IPS-NIHi7 (cell line): ENCODE measurements around the gene PLET1.
A peak's percentile ranks its signal among the peaks of the same experiment; 100 is the strongest.

Experiments
- DNase-seq: peaks from one replicate; pipeline ENCODE4 v3.0.0; 2012; ENCODE audit warnings: mixed read lengths; ENCODE audit errors: extremely low spot score

Gene PLET1

DNA sequence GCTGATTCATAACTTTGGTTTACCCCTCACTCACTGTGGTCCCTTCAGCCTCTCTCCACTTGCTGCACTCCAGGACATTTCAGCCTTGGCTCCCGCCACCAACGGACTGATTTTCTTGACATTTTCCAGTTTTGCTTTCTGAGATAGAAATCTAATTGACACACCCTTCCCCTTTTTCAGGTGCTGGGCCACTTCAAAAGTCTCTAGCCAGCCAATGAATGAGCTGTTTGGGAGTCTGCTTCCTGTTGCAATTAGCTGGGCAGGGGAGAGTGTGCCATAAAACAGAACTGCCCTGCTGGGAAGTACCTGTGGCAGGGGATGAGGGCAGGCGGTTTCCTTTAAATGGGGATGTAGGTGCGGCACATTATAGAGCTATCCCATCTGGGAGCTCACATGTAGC is 21.1 kb upstream of the PLET1 start:
- no peak for DNase-seq

DNA sequence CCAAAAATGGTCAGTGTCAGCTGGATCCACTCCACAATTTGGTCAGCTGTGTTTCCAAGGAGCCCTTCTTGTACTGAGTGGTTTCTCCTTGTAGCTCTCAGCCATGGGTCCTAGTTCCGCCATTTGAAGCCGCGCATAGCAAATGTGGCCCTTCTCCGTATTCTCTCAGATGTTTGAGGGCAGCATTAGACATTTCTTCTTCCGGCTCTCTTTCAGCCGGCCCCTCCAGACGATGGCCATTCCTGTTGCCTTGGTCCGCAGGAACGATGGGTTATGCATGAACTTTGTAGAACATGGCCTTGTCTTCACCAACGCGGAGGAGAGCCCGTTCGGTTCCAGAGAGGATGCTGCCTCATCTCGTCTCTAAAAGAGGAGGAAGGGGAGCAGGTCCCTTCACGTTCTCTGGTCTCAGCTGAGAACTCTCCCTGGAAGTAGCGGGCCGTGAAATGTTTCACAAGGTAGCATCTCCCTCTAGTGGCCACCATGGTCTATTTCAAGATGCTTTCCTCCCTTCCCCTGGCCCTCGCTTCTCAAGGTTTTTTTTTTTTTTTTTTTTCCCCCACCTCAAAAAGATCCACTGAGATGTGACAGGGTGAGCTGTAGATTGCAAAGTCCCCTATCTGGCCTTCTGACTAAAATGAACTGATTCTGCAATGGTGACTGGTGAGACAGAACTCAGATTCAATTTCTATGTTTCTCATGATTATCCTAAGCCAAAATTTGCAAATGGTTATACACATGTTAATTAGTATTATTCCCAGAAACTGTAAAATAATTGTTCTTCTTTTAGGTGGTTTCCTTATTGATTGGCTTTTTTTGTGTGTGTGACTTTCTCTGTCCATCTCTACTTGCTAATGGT is 19.8 kb upstream of the PLET1 start:
- DNase-seq: peak; percentile 82

DNA sequence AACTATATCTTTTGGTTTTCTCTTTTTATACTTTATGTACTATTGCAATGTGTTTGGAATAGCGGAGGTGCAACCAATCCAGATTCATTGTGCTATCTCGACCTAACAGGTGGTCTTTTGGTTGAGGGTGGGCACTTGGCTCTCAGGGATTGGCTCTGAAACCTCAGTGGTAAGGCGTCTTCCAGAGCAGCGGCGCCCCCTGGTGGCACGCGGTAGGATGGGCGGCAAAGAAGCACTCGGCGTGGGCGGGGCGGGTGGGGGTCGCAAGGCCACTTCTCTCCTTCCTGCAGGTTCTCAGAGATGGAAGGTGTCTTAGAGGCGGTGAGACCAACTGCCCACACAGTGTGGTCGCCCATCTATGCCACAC is 19.2 kb upstream of the PLET1 start:
- peak; percentile 81 for DNase-seq

DNA sequence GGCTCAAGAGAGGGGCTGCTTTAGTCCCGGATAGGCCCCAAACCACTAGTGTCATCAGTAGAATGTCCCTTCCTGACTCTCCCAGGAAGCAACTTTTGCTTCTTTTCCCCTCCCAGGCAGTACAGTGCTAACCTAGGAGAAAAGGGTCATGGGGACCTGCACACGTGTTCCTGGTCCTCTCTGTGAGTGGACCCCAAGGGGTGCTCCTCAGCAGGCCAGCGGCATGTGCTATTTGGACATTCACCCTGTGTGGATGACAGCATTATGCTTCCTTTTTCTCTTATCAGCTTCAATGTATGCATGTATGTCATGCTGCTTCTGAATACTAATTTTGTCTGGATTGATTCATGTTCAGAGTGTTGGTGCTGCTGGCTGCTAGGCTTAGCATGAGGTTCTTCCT is 18.1 kb upstream of the PLET1 start:
- no peak for DNase-seq

DNA sequence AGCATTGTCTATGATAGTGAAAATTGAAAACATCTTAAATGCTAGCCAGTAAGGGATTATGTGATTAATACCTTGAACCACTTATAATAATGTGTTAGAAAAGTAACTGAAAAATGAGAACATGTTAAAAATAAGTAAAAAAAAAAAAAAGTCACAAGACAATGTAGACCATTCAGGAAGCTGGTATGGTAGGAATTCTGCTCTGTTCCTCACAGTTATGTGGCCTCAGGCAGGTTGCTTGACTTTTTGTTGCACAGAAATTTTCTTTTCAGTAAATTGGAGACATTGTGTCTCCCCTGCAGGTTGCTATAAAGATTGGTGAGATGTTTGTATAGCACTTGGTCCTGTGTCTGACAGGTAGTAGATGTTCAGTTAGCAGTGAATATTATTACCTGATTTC is 17.3 kb upstream of the PLET1 start:
- DNase-seq: no peak

DNA sequence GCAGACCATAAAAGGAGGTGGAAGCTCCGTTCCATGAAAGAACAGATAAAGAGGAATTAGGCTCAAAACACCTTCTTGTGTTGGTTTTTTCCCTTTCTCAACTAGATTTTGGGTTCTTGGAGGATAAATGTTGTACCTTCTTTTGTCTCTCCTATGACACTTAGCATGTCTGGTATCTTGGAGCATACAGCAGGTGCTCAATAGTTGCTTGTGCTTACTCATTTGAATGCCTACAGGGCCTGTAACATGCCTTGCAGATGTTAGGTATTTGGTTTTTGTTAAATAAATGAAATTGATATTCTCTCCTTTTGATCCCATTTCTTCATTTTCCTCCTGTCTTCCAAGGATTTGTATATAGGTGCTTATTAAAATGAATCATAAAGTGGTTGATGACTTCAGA is 16.4 kb upstream of the PLET1 start:
- DNase-seq: no peak

DNA sequence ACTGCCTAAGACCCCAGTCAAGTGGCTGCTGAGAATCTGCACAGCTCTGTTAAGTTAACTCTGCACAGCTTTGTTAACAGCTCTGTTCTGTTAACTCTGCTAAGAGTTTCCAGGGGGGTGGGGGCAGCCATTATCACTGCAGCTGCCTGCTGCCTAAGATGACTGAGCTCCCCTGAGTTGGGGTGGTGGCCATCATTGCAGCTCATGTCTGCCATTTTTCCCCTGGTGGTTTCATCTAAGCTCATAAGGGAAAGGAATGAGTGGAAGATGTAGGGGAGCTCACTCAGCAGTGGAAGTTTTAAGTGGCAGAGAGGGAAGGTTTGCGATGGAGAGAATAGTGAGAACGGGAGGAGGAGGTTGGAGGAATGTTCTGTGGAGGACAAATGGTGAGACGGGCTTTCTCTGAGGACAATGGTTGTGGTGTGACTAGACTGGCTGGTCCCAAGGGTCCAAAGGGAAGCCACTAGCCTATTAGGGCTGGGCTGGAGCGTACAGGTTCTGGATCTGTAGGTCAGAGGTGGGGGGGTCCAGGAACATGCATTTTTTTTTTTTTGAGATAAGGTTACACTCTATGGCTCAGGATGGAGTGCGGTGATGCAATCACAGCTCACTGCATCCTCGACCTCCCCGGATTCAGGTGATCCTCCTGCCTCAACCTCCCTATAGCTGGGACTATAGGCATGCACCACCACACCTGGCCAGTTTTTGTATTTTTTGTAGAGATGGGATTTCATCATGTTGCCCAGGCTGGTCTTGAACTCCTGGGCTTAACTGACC is 13.5 kb upstream of the PLET1 start:
- no peak for DNase-seq

DNA sequence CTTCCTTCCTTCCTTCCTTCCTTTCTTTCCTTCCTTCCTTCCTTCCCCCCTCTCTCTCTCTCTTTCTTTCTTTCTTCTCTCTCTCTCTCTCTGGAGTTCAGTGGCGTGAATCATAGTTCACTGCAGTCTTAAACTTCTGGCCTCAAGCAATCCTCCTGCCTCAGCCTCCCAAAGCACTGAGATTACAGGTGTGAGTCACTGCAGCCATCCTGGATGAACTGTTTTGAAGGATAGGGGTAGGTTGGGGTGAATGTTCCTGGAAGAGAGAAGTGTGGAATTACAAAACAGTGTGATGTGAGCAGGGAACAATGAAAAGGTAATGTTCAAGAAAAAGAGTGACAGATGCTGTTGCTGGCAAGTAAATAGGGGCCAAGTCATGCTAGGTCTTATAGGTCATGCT is 12.4 kb upstream of the PLET1 start:
- no peak for DNase-seq

DNA sequence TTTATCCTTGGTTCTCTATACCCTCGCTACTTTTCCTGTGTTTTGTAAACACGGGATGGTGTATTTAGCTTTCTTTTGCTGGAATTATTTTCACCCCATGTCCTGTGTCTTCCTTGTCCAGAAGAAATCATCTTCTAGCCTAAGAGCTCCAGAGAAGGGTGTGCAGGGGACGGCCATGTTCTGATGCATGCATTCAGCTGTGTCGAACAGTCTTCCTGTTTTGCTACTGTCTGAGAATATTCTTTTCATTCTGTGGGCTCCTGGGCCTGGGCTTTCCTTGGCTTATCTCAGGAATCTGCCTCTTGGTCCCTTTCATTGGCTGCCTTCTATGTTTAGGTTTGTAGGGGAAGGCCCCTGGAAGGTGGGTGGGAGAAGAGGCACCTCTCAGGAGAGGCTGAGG is 10.6 kb upstream of the PLET1 start:
- DNase-seq: no peak

DNA sequence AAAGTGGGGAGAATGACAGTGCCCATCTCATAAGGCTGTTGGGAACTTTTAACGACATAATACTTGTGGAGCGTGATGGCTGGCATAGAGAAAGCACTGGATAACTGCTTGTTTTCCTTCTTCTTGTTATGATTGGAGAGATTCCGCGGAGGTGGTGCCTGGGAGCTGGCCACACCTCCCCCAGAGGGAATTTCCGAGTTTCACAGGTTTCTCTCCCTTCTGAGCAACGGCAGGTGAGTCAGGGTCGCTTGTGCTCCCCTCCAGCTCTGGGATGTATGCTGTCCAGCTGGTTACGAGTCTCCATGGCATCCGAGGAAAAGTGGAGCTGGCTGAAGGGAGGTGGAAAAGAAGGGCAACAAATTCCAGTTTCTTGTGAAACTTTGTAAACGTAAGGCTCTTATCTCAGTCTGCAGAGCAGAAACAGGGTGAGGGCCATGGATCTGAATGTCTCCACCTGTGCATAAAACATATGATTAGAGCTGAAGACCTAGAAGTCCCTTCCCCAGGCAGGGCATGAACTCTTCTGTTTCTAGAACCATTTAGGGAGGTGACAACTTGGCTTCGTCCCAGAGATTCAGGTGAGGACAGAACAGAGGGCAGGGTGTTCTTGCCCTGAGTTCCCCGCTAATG is 10.0 kb upstream of the PLET1 start:
- peak; percentile 43 for DNase-seq

DNA sequence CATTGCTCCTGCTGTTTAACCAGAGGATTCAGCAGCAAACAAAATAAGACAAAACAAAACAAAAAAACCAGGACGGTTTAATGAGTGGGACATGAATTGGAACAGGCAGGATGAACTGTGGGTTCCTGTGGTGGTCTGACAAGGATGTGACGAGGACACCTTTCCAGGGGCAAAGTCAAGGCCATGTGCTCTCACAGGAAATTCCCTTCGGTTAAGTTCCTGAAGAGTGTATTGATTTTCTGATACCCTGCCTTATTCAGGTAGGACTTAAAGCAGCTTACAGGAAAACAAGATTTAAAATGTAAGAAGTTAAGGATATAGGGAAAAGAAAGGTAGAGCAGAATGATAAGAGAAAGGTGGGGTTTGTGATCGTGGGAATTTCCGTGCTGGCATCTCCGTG is 8.5 kb upstream of the PLET1 start:
- no peak for DNase-seq

DNA sequence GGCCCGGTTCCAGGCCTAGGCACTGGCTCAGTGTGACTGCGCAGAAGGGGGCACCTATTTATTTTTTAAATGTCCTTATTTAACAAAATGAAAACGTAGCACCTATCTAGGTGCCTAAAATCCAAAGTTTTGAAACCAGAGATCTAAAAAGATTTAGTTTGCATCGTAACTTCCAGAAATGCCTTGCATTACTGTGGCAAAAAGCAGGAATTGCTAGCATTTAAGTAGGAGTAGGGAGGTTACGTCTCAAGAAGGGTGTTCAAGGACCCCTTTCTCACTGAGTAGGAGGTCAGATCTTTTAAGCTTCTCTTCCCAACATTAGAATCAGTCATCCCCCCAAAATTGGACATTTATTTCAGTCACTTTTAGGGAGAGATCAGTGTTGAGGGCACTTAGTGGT is 7.7 kb upstream of the PLET1 start:
- no peak for DNase-seq

DNA sequence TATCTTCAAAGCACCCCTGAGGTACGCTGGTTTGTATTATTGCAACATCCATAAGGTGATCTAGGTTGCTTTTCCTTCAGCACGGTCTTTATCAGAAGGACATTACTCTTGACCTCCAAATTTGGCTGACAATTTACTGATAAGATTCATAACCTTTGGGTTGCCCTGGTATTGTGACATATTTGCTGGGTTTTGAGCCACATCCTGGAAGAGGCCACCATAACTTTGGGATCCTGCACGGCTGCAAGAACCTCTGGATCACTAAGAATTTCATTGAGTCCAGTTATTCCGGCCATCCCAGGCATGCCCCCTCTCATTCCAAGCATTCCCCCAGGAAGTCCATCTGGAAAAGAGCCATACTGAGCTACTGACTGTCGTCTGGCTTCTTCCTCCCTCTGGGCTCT is 6.5 kb upstream of the PLET1 start:
- no peak for DNase-seq

DNA sequence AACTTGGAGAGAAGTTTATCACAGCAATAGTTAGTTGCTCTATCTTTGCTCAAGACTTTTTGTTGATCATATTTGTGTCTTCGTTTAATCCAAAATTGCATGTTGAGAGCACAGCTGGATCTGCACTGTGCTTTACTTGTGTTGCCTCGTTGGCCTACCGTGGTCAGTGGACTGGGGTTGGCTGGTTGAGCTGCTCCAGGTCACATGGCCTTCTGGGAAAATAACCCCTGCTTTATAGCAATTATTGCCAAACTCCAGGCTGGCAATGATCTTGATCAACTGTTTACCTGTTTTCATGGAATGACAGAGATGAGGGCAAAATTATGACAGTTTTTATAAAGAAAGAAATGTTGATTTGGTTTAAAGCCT is 5.7 kb upstream of the PLET1 start:
- no peak for DNase-seq

DNA sequence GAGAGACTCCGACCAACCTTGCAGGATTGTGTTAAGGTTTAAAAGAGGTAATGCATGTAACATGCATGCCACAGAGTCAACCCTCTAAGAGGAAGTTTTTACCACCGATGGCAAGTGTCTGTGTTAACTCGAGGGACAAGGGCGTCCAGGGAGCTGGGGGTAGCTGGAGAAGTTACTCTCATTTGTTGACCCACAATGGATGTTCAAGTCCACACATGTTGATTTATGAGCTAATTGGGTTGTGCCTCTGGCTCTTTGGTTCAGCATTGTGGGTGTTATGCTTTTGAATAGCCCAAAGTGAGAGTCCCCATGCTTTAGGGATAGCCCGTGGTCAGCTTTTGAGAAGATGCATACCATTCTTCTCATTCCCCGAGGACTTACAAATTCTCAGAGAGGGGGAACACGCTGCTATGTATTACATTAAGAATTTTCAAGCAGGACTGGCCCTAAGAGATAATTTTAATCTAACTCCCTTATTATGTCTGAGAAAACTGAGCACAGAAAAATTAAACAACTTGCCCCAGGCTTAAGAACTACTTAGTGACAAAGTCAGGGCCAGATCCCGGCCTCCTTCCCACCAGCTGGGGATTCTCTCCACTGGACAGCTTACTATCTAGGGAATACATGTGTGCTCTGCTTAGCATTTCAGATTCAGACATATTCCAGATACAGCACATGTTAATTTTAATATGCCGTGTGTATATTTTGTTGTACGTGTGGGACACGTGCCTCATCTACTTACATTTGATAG is 5.2 kb upstream of the PLET1 start:
- DNase-seq: no peak

DNA sequence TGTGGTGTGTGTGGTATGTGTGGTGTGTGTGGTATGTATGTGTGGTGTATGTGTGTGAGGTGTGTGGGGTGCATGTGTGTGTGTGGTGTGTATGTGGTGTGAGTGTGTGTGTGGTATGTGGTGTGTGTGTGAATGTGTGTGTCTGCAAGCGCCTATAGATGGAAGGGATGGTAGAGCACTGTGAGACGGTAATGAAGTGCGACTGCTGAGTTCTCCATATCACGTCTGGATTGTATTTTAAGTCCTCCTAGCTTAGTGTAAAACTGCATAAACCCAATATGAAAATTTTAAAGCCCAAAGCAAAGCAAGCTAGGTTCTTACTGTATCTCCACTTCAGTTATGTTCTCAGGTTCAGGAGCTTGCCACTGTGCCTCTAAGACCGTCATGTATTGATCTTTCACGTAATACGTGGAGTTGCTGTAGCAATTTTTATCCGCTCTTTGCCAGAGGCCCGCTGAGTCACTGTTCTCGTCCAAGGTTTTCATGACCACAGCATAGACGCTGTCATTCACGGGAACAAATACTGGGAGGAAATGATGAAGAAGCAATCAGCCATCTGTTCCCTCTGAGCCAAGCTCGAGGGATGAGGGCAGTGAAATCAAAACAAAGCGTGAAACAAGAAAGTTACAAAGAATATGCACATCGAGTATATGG is 5.5 kb downstream of the PLET1 start:
- DNase-seq: no peak

DNA sequence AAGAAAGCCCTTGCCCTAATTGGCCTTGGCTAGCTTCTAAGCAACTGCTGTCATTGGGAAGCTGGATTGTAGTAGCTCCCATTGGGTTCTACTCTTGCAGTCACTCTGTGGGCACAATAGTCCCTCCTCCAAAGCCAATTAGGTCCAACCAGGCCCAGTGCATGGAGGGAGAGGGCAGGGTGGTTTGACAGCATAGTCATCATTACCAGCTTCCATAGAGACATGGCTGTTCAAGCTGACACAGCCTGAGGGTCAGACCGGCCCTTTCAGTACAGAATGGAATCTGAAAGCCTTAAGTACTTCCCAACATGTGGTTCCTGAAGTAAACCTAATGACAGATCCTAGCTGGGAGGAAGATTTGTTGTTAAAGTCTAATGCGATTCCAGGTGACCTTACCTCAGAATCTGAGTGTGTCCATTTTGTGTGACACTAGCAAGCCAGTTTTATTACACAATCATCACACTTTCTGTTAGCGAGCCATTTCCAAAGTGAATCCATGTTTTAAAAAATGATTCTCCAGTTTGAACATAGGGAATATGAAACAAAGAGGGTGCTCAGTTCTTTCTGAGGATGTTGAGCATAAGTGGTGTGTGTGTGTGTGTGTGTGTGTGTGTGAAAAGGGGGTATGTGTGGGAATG is 6.9 kb downstream of the PLET1 start:
- no peak for DNase-seq

DNA sequence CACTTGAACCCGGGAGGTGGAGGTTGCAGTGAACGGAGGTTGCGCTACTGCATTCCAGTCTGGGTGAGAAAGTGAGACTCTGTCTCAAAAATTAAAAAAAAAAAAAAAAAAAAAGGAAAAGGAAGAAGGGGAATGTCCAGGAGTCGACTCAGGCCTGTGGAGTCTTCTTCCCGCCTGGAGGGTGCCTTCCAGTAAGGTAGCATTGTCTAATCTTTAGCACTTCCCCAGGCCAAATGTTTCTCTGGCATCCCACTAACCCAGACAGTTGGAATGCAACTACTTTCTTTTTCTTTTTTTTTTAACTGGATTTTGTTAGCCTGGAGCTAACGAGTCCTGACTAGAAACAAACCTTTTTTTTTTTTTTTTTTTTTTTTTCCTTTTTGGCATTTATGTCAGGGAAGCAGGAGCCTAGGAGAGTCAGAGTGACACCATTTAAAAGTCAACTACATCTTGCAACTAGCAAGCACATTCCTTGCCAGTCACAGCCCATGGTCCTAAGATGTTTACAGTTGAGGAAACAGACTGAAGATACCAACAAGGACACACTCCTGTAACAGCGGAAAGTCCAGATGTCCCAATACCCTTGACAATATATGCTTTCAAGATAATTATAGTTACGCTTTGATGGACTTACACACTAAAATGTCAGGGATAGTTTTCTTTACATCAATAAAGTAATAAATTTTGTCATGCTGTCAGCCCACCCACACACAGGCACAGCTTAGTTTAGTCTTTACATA is 10.6 kb downstream of the PLET1 start:
- DNase-seq: no peak

DNA sequence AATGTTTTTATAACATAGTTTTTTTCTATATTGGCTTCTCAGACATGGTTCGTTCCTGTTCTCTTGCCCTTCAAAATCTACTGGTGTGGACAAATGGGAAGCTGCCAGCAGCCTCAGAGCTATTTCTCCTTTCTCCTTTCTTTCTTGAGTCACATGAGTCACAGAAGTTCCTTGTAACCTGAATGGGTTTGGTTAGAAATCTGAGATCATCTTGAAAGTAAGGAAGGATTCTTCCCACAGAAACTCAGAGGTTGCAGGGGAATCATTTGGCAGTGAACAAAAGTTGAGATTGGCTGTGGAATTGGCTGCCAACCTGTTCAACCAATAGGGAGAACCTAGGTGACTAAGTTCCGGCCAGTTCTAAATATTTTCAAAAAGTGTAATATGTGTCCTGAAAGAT is 12.5 kb downstream of the PLET1 start:
- no peak for DNase-seq

DNA sequence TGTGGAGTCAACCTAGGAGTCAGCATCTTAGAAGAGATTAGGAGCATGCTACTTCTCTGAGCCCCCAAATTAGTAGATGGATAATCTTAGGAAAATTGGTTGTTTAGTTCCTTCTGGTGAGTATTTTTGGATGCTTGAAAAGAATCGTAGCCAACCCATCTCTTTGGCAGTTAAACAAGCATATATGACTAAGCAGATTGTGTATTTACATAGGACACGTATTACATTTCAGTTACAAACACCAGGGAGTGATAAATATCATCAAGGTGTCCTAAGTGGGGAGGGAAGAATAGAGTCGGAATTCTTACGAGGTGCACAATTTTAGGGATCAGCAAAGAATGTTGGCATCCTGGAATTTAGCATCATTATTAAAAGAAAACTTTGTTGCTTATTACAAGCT is 13.5 kb downstream of the PLET1 start:
- DNase-seq: no peak

DNA sequence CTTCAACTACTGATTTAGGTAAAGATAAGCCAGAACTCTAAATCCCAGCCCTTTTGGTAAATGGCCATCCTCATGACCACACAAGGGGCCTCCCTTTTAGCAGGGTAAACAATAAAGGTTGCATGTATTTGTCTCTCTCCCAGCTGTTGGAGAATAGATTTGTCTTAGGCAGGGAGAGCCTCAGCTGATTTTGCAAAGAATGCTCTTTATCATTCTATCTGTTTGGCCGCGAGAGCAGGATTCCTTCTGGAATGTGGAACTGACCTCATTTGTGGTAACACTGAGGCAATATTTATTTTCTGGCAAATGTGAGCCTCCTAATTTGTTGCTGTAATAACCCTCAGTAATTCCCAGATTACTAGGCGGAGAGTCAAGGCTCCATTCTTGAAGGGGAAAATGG is 19.2 kb downstream of the PLET1 start:
- no peak for DNase-seq
